GM21619 (cell line): ENCODE data around the gene PCDHB7.
"Not testable (repeated sequence)": the region's sequence is repeated elsewhere in the genome, so short reads cannot be mapped to it uniquely, and the experiment has no call there.

Experiments
- ATAC-seq: cut with Tn5 transposase; IDR thresholded peaks from one replicate; pipeline ENCODE4 v1.9.1; 2021; ENCODE audit not compliant: unreplicated experiment

PCDHB7 gene

DNA sequence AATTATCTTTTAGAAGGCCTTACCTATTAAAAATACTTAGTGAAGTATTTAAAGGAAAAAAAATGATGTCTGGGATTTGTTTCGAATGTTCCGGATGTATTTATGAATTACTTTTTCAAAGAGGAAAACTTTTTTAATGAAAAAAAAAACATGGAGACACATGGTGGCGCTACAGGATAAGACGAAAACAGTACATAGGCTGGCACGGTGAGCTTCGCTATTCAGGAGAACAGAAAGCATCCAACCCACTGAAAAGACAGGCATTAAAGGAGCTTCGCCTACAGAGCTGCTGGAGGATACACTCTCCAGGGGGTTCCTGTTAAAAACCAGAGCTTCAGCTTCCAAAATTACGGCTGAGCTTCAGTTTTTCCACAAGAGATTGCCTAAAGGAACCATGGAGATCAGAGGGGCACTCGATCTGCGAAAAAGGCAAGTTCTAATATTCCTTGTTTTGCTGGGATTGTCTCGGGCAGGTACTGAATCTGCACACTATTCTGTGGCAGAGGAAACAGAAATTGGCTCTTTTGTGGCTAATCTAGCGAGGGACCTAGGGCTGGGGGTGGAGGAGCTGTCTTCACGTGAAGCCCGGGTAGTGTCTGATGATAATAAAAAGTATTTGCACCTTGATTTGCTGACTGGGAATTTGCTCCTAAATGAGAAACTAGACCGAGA is 50.8 kb downstream of the PCDHB7 start, which contains the start of gene PCDHB14:
TSS of gene PCDHB14 (plus strand) at position 232 of the 672 bp plus-strand sequence. CDS start at position 395, 163 bp downstream.
- no peak for ATAC-seq

DNA sequence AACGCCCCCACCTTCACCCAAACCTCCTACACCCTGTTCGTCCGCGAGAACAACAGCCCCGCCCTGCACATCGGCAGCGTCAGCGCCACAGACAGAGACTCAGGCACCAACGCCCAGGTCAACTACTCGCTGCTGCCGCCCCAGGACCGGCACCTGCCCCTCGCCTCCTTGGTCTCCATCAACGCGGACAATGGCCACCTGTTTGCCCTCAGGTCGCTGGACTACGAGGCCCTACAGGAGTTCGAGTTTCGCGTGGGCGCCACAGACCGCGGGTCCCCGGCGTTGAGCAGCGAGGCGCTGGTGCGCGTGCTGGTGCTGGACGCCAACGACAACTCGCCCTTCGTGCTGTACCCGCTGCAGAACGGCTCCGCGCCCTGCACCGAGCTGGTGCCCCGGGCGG is 52.4 kb downstream of the PCDHB7 start:
- not testable (repeated sequence) for ATAC-seq

GRCh38 chr5:141225421-141225820 is 53.0 kb downstream of the PCDHB7 start:
- not testable (repeated sequence) for ATAC-seq
